Subcutaneous abdominal adipose tissue (tissue), 5 donors: Measurements from ENCODE around the gene EHMT1.

Source experiments
- H3K27ac ChIP-seq: one replicate; pipeline ENCODE4 v1.7.0; 2013; ENCODE audit warnings: low read depth, mild to moderate bottlenecking, inconsistent platforms, low read length, moderate library complexity
- H3K27me3 ChIP-seq, 5 donors: one replicate each; pipeline ENCODE4 v1.7.0; 2013; ENCODE audit warnings: low read length in 5 of 5, inconsistent platforms in 1 of 5; ENCODE audit not compliant: control insufficient read depth in 5 of 5, insufficient read depth in 4 of 5
- H3K36me3 ChIP-seq, 5 donors: one replicate each; pipeline ENCODE4 v1.7.0; 2013; ENCODE audit warnings: low read length in 5 of 5; ENCODE audit not compliant: control insufficient read depth in 5 of 5, insufficient read depth in 5 of 5
- H3K4me1 ChIP-seq, 5 donors: one replicate each; pipeline ENCODE4 v1.7.0; 2013; ENCODE audit warnings: low read length in 5 of 5, mild to moderate bottlenecking in 3 of 5, moderate library complexity in 1 of 5; ENCODE audit not compliant: control insufficient read depth in 5 of 5, insufficient read depth in 5 of 5
- H3K4me3 ChIP-seq, 5 donors: one replicate each; pipeline ENCODE4 v1.7.0; 2013; ENCODE audit warnings: low read length in 5 of 5, low read depth in 1 of 5
- H3K9ac ChIP-seq, 5 donors: one replicate each; pipeline ENCODE4 v1.7.0; 2013; ENCODE audit warnings: low read length in 5 of 5, mild to moderate bottlenecking in 4 of 5, moderate library complexity in 3 of 5
- H3K9me3 ChIP-seq, 5 donors: one replicate each; pipeline ENCODE4 v1.7.0; 2013; ENCODE audit warnings: low read length in 5 of 5; ENCODE audit not compliant: control insufficient read depth in 5 of 5
- donor health status: healthy.
- donor health status: healthy.
- donor health status: healthy.
- donor health status: healthy.
- donor health status: healthy.

EHMT1 gene

GRCh38 chr9:137833721-137834613 is 215.2 kb downstream of the EHMT1 start:
- Histone ChIP-seq H3K4me1 (no peaks in the 10 kb centered on the region), H3K4me3 (no peak overlapping the region), H3K9me3 (no peaks in the 10 kb centered on the region), H3K9ac (no peak overlapping the region), H3K27ac (no peak overlapping the region), H3K27me3 (no peaks in the 10 kb centered on the region), H3K36me3 (peaks cover 0 to 78% (median 68%) of the 10 kb centered on the region in 5 donors)

- Histone ChIP-seq H3K9me3 (peaks cover 0 to 2% (median 0%) of the 10 kb centered on the region in 5 donors), H3K27ac (no peak overlapping the region), H3K4me3 (no peak overlapping the region), H3K36me3 (peaks cover 0 to 68% (median 60%) of the 10 kb centered on the region in 5 donors), H3K9ac (no peak overlapping the region), H3K4me1 (no peaks in the 10 kb centered on the region), H3K27me3 (no peaks in the 10 kb centered on the region)
These were observed 216.2 kb downstream of the EHMT1 start for GRCh38 chr9:137834846-137835546.

GRCh38 chr9:137836151-137836830 is 217.5 kb downstream of the EHMT1 start:
- peaks cover 0 to 59% (median 51%) of the 10 kb centered on the region in 5 donors for H3K36me3 ChIP-seq
- no peaks in the 10 kb centered on the region for H3K4me1 ChIP-seq
- no peak overlapping the region for H3K9ac ChIP-seq

GRCh38 chr9:137836831-137837241 is 218.0 kb downstream of the EHMT1 start:
- Histone ChIP-seq H3K9me3 (peaks cover 0 to 2% (median 0%) of the 10 kb centered on the region in 5 donors), H3K4me1 (no peaks in the 10 kb centered on the region), H3K36me3 (peaks cover 0 to 55% (median 47%) of the 10 kb centered on the region in 5 donors), H3K27ac (no peak overlapping the region), H3K9ac (no peak overlapping the region), H3K4me3 (no peak overlapping the region), H3K27me3 (no peaks in the 10 kb centered on the region)

More at GRCh38 chr9:137836151-137836830, 217.5 kb downstream of the EHMT1 start:
- peaks cover 0 to 2% (median 0%) of the 10 kb centered on the region in 5 donors for H3K9me3 ChIP-seq
- no peak overlapping the region for H3K27ac ChIP-seq
- H3K4me3 ChIP-seq, result no peak overlapping the region
- no peaks in the 10 kb centered on the region for H3K27me3 ChIP-seq

GRCh38 chr9:137837345-137838278 is 218.8 kb downstream of the EHMT1 start:
- H3K27ac ChIP-seq, result no peak overlapping the region
- H3K9me3 ChIP-seq, result peaks cover 0 to 2% (median 0%) of the 10 kb centered on the region in 5 donors
- H3K4me3 ChIP-seq, result no peak overlapping the region
- H3K4me1 ChIP-seq, result no peaks in the 10 kb centered on the region
- H3K27me3 ChIP-seq, result no peaks in the 10 kb centered on the region
- H3K9ac ChIP-seq, result no peak overlapping the region
- H3K36me3 ChIP-seq, result peaks cover 0 to 47% (median 46%) of the 10 kb centered on the region in 5 donors

GRCh38 chr9:137838576-137838975 is 219.8 kb downstream of the EHMT1 start:
- Histone ChIP-seq H3K9ac (no peak overlapping the region), H3K4me1 (no peaks in the 10 kb centered on the region), H3K27ac (no peak overlapping the region), H3K27me3 (no peaks in the 10 kb centered on the region), H3K36me3 (peaks cover 0 to 38% (median 37%) of the 10 kb centered on the region in 5 donors), H3K9me3 (peaks cover 0 to 2% (median 0%) of the 10 kb centered on the region in 5 donors), H3K4me3 (no peak overlapping the region)

GRCh38 chr9:137843355-137843754 is 224.6 kb downstream of the EHMT1 start:
- Histone ChIP-seq H3K36me3 (peaks cover 0 to 2% (median 0%) of the 10 kb centered on the region in 5 donors), H3K4me1 (no peaks in the 10 kb centered on the region), H3K27ac (no peak overlapping the region), H3K27me3 (no peaks in the 10 kb centered on the region), H3K9ac (no peak overlapping the region), H3K4me3 (no peak overlapping the region), H3K9me3 (peaks cover 0 to 2% (median 0%) of the 10 kb centered on the region in 5 donors)

GRCh38 chr9:137851516-137852267 is 232.9 kb downstream of the EHMT1 start:
- H3K27me3 ChIP-seq, result no peaks in the 10 kb centered on the region
- no peaks in the 10 kb centered on the region for H3K36me3 ChIP-seq

More at GRCh38 chr9:137851516-137852267, 232.9 kb downstream of the EHMT1 start:
- no peak overlapping the region for H3K4me3 ChIP-seq
- H3K9ac ChIP-seq, result no peak overlapping the region
- no peak overlapping the region for H3K27ac ChIP-seq
- H3K9me3 ChIP-seq, result peaks cover 6 to 32% (median 19%) of the 10 kb centered on the region in 5 donors
- H3K4me1 ChIP-seq, result no peaks in the 10 kb centered on the region
